Nephron progenitor cell (in vitro differentiated cells): ENCODE measurements around the gene SLC15A3.

Experiments
- DNase-seq: peaks from one replicate; pipeline ENCODE4 v3.0.0; 2021
- H3K27ac Mint-ChIP-seq: 2 replicates; pipeline ENCODE4 v1.8.0; 2021; ENCODE audit warnings: mild to moderate bottlenecking, moderate library complexity, mixed read lengths
- H3K27me3 Mint-ChIP-seq: 2 replicates; pipeline ENCODE4 v1.8.0; 2021; ENCODE audit warnings: mild to moderate bottlenecking, low read depth, mixed read lengths; ENCODE audit not compliant: poor library complexity
- H3K36me3 Mint-ChIP-seq: 2 replicates; pipeline ENCODE4 v1.8.0; 2021; ENCODE audit warnings: low read depth, mixed read lengths
- H3K4me1 Mint-ChIP-seq: 2 replicates; pipeline ENCODE4 v1.8.0; 2021; ENCODE audit warnings: mixed read lengths
- H3K4me3 Mint-ChIP-seq: 2 replicates; pipeline ENCODE4 v1.8.0; 2021; ENCODE audit warnings: mild to moderate bottlenecking, moderate library complexity, mixed read lengths
- H3K9me3 Mint-ChIP-seq: 2 replicates; pipeline ENCODE4 v1.8.0; 2021; ENCODE audit warnings: mild to moderate bottlenecking, moderate library complexity, mixed read lengths
- CTCF ChIP-seq: fragments of 200-600 bp; sonication (generic); IDR thresholded peaks from 2 replicates; pipeline ENCODE4 v1.5.0; 2021; ENCODE audit warnings: antibody characterized with exemption

Gene SLC15A3

GRCh38 chr11:60922906-60923305 is 29.1 kb downstream of the SLC15A3 start:
- no peak overlapping the region for H3K4me3 Mint-ChIP-seq
- no peak overlapping the region for H3K27ac Mint-ChIP-seq
- H3K36me3 Mint-ChIP-seq: peaks cover 50% of the 10 kb centered on the region
- no peak for TF ChIP-seq CTCF
- H3K4me1 Mint-ChIP-seq: peaks cover 66% of the 10 kb centered on the region
- no peak for DNase-seq
- H3K9me3 Mint-ChIP-seq: no peaks in the 10 kb centered on the region
- H3K27me3 Mint-ChIP-seq: peaks cover 8% of the 10 kb centered on the region

- peak overlapping the region; percentile 14 for H3K4me3 Mint-ChIP-seq
- H3K9me3 Mint-ChIP-seq: no peaks in the 10 kb centered on the region
- DNase-seq: no peak
- H3K36me3 Mint-ChIP-seq: peaks cover 46% of the 10 kb centered on the region
- peaks cover 8% of the 10 kb centered on the region for H3K27me3 Mint-ChIP-seq
- H3K27ac Mint-ChIP-seq: peak overlapping the region; percentile 92
- peaks cover 62% of the 10 kb centered on the region for H3K4me1 Mint-ChIP-seq
- TF ChIP-seq CTCF: no peak
Measured at GRCh38 chr11:60921777-60922335, 30.1 kb downstream of the SLC15A3 start.

GRCh38 chr11:60921259-60921658 is 30.7 kb downstream of the SLC15A3 start:
- H3K4me3 Mint-ChIP-seq: no peak overlapping the region
- TF ChIP-seq CTCF: no peak
- DNase-seq: no peak
- peaks cover 40% of the 10 kb centered on the region for H3K36me3 Mint-ChIP-seq
- H3K27me3 Mint-ChIP-seq: peaks cover 8% of the 10 kb centered on the region
- H3K9me3 Mint-ChIP-seq: no peaks in the 10 kb centered on the region
- H3K4me1 Mint-ChIP-seq: peaks cover 62% of the 10 kb centered on the region
- H3K27ac Mint-ChIP-seq: no peak overlapping the region

- H3K4me1 Mint-ChIP-seq: peaks cover 63% of the 10 kb centered on the region
- H3K9me3 Mint-ChIP-seq: no peaks in the 10 kb centered on the region
- H3K4me3 Mint-ChIP-seq: no peak overlapping the region
- peaks cover 39% of the 10 kb centered on the region for H3K36me3 Mint-ChIP-seq
- peaks cover 8% of the 10 kb centered on the region for H3K27me3 Mint-ChIP-seq
- no peak overlapping the region for H3K27ac Mint-ChIP-seq
- no peak for TF ChIP-seq CTCF
- no peak for DNase-seq
Measured at GRCh38 chr11:60919956-60920355, 32.0 kb downstream of the SLC15A3 start.

- Mint-ChIP-seq H3K4me3 (no peak overlapping the region), H3K27ac (no peak overlapping the region), H3K27me3 (peaks cover 8% of the 10 kb centered on the region), H3K36me3 (peaks cover 39% of the 10 kb centered on the region), H3K4me1 (peaks cover 66% of the 10 kb centered on the region), H3K9me3 (no peaks in the 10 kb centered on the region)
- DNase-seq: no peak
- no peak for TF ChIP-seq CTCF
Measured at GRCh38 chr11:60919320-60919719, 32.7 kb downstream of the SLC15A3 start.

- Mint-ChIP-seq H3K9me3 (no peaks in the 10 kb centered on the region), H3K4me3 (no peak overlapping the region)
Measured at GRCh38 chr11:60918939-60919265, 33.1 kb downstream of the SLC15A3 start.

More at GRCh38 chr11:60918939-60919265, 33.1 kb downstream of the SLC15A3 start:
- Mint-ChIP-seq H3K4me1 (peaks cover 67% of the 10 kb centered on the region), H3K36me3 (peaks cover 39% of the 10 kb centered on the region), H3K27me3 (peaks cover 8% of the 10 kb centered on the region), H3K27ac (no peak overlapping the region)
- DNase-seq: no peak
- no peak for TF ChIP-seq CTCF
